HEK293T (cell line): ENCODE measurements around the gene CLIC5.

Experiments
- CTCF ChIA-PET: fragments of 350-600 bp; formaldehyde crosslinking; extraction: SDS; loops from one replicate; lab custom pipeline; 2021; ENCODE audit warnings: antibody characterized with exemption, inconsistent platforms; lab: Yijun Ruan, JAX
- POLR2A ChIA-PET: fragments of 350-600 bp; formaldehyde crosslinking; extraction: SDS; loops from one replicate; lab custom pipeline; 2020; ENCODE audit warnings: antibody characterized with exemption, inconsistent platforms; lab: Yijun Ruan, JAX
- DNase-seq: peaks from one replicate; pipeline ENCODE4 v3.0.0; 2012; ENCODE audit warnings: mixed read lengths; ENCODE audit errors: extremely low spot score
- ARNT ChIP-seq: fragments of 450-650 bp; IDR thresholded peaks from 2 replicates; pipeline ENCODE4 v1.6.1; 2017; ENCODE audit warnings: mild to moderate bottlenecking
- BHLHE40 ChIP-seq: fragments of 450-650 bp; IDR thresholded peaks from 2 replicates; pipeline ENCODE4 v1.6.1; 2016; ENCODE audit warnings: mild to moderate bottlenecking, moderate library complexity, borderline replicate concordance
- CTBP1 ChIP-seq: fragments of 450-650 bp; IDR thresholded peaks from 2 replicates; pipeline ENCODE4 v1.6.1; 2016; ENCODE audit warnings: borderline replicate concordance
- ELF4 ChIP-seq: fragments of 450-650 bp; IDR thresholded peaks from 2 replicates; pipeline ENCODE4 v1.6.1; 2017; ENCODE audit warnings: antibody characterized with exemption
- FOXA1 ChIP-seq: fragments of 450-650 bp; IDR thresholded peaks from 2 replicates; pipeline ENCODE4 v1.6.1; 2016; ENCODE audit warnings: mild to moderate bottlenecking
- FOXK2 ChIP-seq: fragments of 450-650 bp; IDR thresholded peaks from 2 replicates; pipeline ENCODE4 v1.6.1; 2016; ENCODE audit warnings: mild to moderate bottlenecking
- FOXM1 ChIP-seq: fragments of 450-650 bp; IDR thresholded peaks from 2 replicates; pipeline ENCODE4 v1.6.1; 2017; ENCODE audit warnings: mild to moderate bottlenecking, borderline replicate concordance
- HDGF ChIP-seq: fragments of 450-650 bp; IDR thresholded peaks from 2 replicates; pipeline ENCODE4 v1.6.1; 2017; ENCODE audit warnings: antibody characterized with exemption, borderline replicate concordance
- L3MBTL2 ChIP-seq: fragments of 450-650 bp; conservative IDR thresholded peaks from 2 replicates; pipeline ENCODE4 v1.6.1; 2016; ENCODE audit warnings: mild to moderate bottlenecking
- LEF1 ChIP-seq: fragments of 450-650 bp; IDR thresholded peaks from 2 replicates; pipeline ENCODE4 v1.6.1; 2017; ENCODE audit warnings: mild to moderate bottlenecking, borderline replicate concordance
- NFRKB ChIP-seq: fragments of 450-650 bp; IDR thresholded peaks from 2 replicates; pipeline ENCODE4 v1.6.1; 2016; ENCODE audit warnings: mild to moderate bottlenecking, moderate library complexity
- PKNOX1 ChIP-seq: fragments of 450-650 bp; IDR thresholded peaks from 2 replicates; pipeline ENCODE4 v1.6.1; 2016
- SP1 ChIP-seq: fragments of 450-650 bp; IDR thresholded peaks from 2 replicates; pipeline ENCODE4 v1.6.1; 2017
- SUZ12 ChIP-seq: fragments of 450-650 bp; IDR thresholded peaks from 2 replicates; pipeline ENCODE4 v1.6.1; 2016; ENCODE audit warnings: mild to moderate bottlenecking
- TARDBP ChIP-seq: fragments of 450-650 bp; IDR thresholded peaks from 2 replicates; pipeline ENCODE4 v1.6.1; 2016
- ZNF384 ChIP-seq: fragments of 450-650 bp; IDR thresholded peaks from 2 replicates; pipeline ENCODE4 v1.6.1; 2016

Gene CLIC5

GRCh38 chr6:45979311-45979710, 36.3 kb downstream of the CLIC5 start:
- POLR2A ChIA-PET, result no interaction called here
- TF ChIP-seq CTBP1 (no peak), HDGF (no peak), FOXK2 (no peak), TARDBP (no peak), PKNOX1 (no peak), ARNT (no peak), LEF1 (no peak), FOXA1 (no peak), ZNF384 (no peak), L3MBTL2 (no peak), SUZ12 (no peak), ELF4 (no peak), FOXM1 (no peak), SP1 (no peak), BHLHE40 (no peak), NFRKB (no peak)
- CTCF ChIA-PET, result no interaction called here
- no peak for DNase-seq

- ChIA-PET CTCF (no interaction called here), POLR2A (no interaction called here)
- no peak for DNase-seq
- TF ChIP-seq TARDBP, result no peak
- TF ChIP-seq LEF1, result no peak
- TF ChIP-seq ELF4, result no peak
- no peak for TF ChIP-seq BHLHE40
- no peak for TF ChIP-seq SP1
- no peak for TF ChIP-seq SUZ12
These were observed 41.1 kb downstream of the CLIC5 start for GRCh38 chr6:45974596-45974995.

- POLR2A ChIA-PET, result no interaction called here
- CTCF ChIA-PET, result no interaction called here
- TF ChIP-seq FOXM1 (no peak), NFRKB (no peak)
These were observed 42.7 kb downstream of the CLIC5 start for GRCh38 chr6:45972795-45973503.

GRCh38 chr6:45971287-45971686, 44.4 kb downstream of the CLIC5 start:
- TF ChIP-seq ARNT (no peak), L3MBTL2 (no peak)
- POLR2A ChIA-PET, result no interaction called here
- no peak for DNase-seq
- CTCF ChIA-PET, result no interaction called here

More at GRCh38 chr6:45972795-45973503, 42.7 kb downstream of the CLIC5 start:
- DNase-seq, result no peak

- no peak for DNase-seq
- ChIA-PET CTCF (no interaction called here), POLR2A (no interaction called here)
- TF ChIP-seq BHLHE40 (no peak), SUZ12 (no peak), NFRKB (no peak), TARDBP (no peak), PKNOX1 (no peak), ZNF384 (no peak), HDGF (no peak), CTBP1 (no peak), FOXA1 (no peak), L3MBTL2 (no peak), ELF4 (no peak), ARNT (no peak), LEF1 (no peak)
These were observed 45.3 kb downstream of the CLIC5 start for GRCh38 chr6:45970326-45970725.

GRCh38 chr6:45969883-45970282, 45.8 kb downstream of the CLIC5 start:
- CTCF ChIA-PET, result no interaction called here
- TF ChIP-seq NFRKB (no peak), FOXA1 (no peak), ZNF384 (no peak), CTBP1 (no peak), FOXM1 (no peak), FOXK2 (no peak), HDGF (no peak), BHLHE40 (no peak), SP1 (no peak), LEF1 (no peak)

GRCh38 chr6:45969026-45969425, 46.6 kb downstream of the CLIC5 start:
- CTCF ChIA-PET, result no interaction called here
- no peak for TF ChIP-seq ZNF384
- TF ChIP-seq FOXM1, result no peak
- TF ChIP-seq LEF1, result no peak
- no peak for TF ChIP-seq BHLHE40
- no peak for TF ChIP-seq SUZ12
- TF ChIP-seq TARDBP, result no peak
- TF ChIP-seq ELF4, result no peak
- TF ChIP-seq CTBP1, result no peak
- no peak for TF ChIP-seq FOXK2
- TF ChIP-seq SP1, result no peak
- no peak for TF ChIP-seq L3MBTL2
- TF ChIP-seq NFRKB, result no peak
- TF ChIP-seq ARNT, result no peak
- no peak for TF ChIP-seq FOXA1
- TF ChIP-seq PKNOX1, result no peak
- no peak for TF ChIP-seq HDGF
- DNase-seq, result no peak
- POLR2A ChIA-PET, result no interaction called here

More at GRCh38 chr6:45969883-45970282, 45.8 kb downstream of the CLIC5 start:
- no peak for DNase-seq
- POLR2A ChIA-PET, result no interaction called here
